ENCODE measurements around the gene FAM3C.

GRCh38 chr7:121351682-121352081, 44.4 kb downstream of the FAM3C start:
- no peak for TF ChIP-seq CTCF (IDR thresholded peaks at IDR 0.05)
- TF ChIP-seq POLR2A (IDR thresholded peaks at IDR 0.05), result no peak

Measured in thyroid gland (tissue), 4 donors.